HCT116 (cell line): ENCODE measurements around the gene IRF2.

ENCODE experiments used
- JUND ChIP-seq: IDR thresholded peaks from 2 replicates; pipeline ENCODE4 v1.6.1; 2012
- POLR2A ChIP-seq: IDR thresholded peaks from 2 replicates; pipeline ENCODE4 v1.7.0; 2011; ENCODE audit warnings: borderline replicate concordance; ENCODE audit not compliant: insufficient read depth, insufficient read length; ENCODE audit errors: extremely low read depth
- POLR2AphosphoS5 ChIP-seq: IDR thresholded peaks from 2 replicates; pipeline ENCODE4 v1.6.1; 2011; ENCODE audit warnings: mild to moderate bottlenecking, low read depth, low read length, moderate library complexity
- SRF ChIP-seq: IDR thresholded peaks from 2 replicates; pipeline ENCODE4 v1.6.1; 2012; ENCODE audit warnings: low read depth
- TF ChIP-seq, protein P1 (sequence below): IDR thresholded peaks from 2 replicates; pipeline ENCODE4 v1.6.1; 2012
- TF ChIP-seq, protein P2 (sequence below), 3 experiments: fragments of 200-600 bp in 1 of 3; sonication (generic) in 1 of 3; IDR thresholded peaks in 2 of 3; conservative IDR thresholded peaks in 1 of 3; 2 replicates each; pipeline ENCODE4 v1.5.1; 2012 to 2017; ENCODE audit warnings: low read depth in 2 of 3, low read length in 2 of 3, antibody characterized with exemption in 1 of 3, borderline replicate concordance in 1 of 3, control low read depth in 1 of 3, mild to moderate bottlenecking in 1 of 3, mixed read lengths in 1 of 3, mixed run types in 1 of 3, moderate library complexity in 1 of 3; ENCODE audit not compliant: insufficient read depth in 1 of 3

DNA sequence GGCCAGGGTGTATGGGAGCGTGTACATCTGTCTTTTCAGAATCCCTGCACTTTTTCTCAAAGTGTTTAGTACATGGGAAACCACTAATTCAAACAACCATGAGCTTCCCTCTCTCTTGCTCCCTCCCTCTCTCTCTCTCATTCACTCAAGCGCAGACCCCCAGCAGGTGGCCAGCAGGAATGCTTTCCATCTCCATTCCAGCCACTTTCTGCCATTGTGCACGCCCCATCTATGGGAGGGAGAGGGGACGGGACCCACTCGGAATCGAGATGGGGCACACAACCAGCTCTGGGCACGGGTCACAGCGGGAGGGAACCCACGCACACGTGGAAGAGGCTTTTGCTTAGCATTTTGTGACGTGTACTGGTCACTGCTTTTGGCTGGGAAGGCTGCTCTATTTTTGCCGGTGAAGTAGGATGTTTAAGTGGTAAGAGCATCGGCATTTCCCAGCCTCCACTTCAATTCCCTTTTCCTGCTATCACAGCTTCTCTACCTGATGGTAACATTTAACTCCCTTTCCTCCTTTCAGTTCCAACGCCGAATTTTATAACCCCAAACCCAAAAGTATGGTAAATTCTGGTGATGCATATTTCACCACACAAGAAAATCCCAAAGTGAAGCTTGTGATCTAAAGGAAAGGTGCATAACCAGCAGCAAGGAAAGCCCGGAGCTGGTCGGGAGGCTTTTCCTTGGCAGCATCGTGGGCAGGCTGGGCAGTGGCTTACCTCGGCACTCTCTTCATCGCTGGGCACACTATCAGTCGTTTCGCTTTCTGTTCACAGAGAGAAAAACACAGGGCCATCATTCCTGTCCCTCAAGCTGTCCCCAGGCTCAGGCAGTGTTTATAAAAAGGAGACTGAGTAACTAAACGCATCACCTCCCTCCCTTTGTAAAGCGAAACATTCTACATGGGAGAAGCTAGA is 84.1 kb downstream of the IRF2 start:
- TF ChIP-seq POLR2A, result no peak
- TF ChIP-seq, protein P1, sequence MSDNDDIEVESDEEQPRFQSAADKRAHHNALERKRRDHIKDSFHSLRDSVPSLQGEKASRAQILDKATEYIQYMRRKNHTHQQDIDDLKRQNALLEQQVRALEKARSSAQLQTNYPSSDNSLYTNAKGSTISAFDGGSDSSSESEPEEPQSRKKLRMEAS, result no peak
- TF ChIP-seq JUND, result no peak
- no peak for TF ChIP-seq POLR2AphosphoS5
- TF ChIP-seq, protein P2, sequence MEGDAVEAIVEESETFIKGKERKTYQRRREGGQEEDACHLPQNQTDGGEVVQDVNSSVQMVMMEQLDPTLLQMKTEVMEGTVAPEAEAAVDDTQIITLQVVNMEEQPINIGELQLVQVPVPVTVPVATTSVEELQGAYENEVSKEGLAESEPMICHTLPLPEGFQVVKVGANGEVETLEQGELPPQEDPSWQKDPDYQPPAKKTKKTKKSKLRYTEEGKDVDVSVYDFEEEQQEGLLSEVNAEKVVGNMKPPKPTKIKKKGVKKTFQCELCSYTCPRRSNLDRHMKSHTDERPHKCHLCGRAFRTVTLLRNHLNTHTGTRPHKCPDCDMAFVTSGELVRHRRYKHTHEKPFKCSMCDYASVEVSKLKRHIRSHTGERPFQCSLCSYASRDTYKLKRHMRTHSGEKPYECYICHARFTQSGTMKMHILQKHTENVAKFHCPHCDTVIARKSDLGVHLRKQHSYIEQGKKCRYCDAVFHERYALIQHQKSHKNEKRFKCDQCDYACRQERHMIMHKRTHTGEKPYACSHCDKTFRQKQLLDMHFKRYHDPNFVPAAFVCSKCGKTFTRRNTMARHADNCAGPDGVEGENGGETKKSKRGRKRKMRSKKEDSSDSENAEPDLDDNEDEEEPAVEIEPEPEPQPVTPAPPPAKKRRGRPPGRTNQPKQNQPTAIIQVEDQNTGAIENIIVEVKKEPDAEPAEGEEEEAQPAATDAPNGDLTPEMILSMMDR (IDR thresholded peaks at IDR 0.05 in 2 of 3, conservative IDR thresholded peaks at IDR 0.05 in 1 of 3; ENCODE audit: borderline replicate concordance in 1 of 3, insufficient read depth in 1 of 3, low read depth in 2 of 3, low read length in 2 of 3), result no peak
- no peak for TF ChIP-seq SRF
